Tibial nerve (tissue), 4 donors: ENCODE results near the gene EFCAB7.

ENCODE experiments used
- CTCF ChIP-seq, 5 experiments: fragments of 200-600 bp in 3 of 5; fragments of 450-650 bp in 2 of 5; sonication (generic) in 3 of 5; IDR thresholded peaks; one replicate each; pipeline ENCODE4 v1.5.1; 2016 to 2019; ENCODE audit warnings: antibody characterized with exemption in 5 of 5, mild to moderate bottlenecking in 3 of 5, moderate library complexity in 2 of 5
- EP300 ChIP-seq, 2 donors: sonication (generic); formaldehyde crosslinking; IDR thresholded peaks; one replicate each; pipeline ENCODE4 v1.6.1; 2017; ENCODE audit warnings: antibody characterized with exemption in 2 of 2, mild to moderate bottlenecking in 1 of 2

- TF ChIP-seq CTCF (IDR thresholded peaks at IDR 0.05): no peak
- no peak for TF ChIP-seq EP300 (IDR thresholded peaks at IDR 0.05)
These were observed 80.5 kb downstream of the EFCAB7 start for GRCh38 chr1:63603810-63604209.
